MG63 (cell line): ENCODE results near the gene SARNP. TPM values are rescaled to one million over a fixed set of nuclear protein-coding genes. Genes with fewer than 3 reads are reported as not detected.

Source experiments
- DNase-seq: peaks from one replicate; pipeline ENCODE4 v3.0.0-alpha.2; 2020
- H3K27me3 ChIP-seq: fragments of 250-450 bp; sonication (Bioruptor Pico); 2 replicates; pipeline ENCODE4 v1.5.1; 2020; ENCODE audit warnings: mild to moderate bottlenecking, moderate library complexity
- H3K36me3 ChIP-seq: fragments of 250-450 bp; sonication (Bioruptor Pico); 2 replicates; pipeline ENCODE4 v1.5.1; 2020; ENCODE audit warnings: mild to moderate bottlenecking, moderate library complexity
- H3K4me3 ChIP-seq: fragments of 250-450 bp; sonication (Bioruptor Pico); 2 replicates; pipeline ENCODE4 v1.5.1; 2020; ENCODE audit warnings: mild to moderate bottlenecking, moderate library complexity
- H3K9me3 ChIP-seq: fragments of 250-450 bp; sonication (Bioruptor Pico); 2 replicates; pipeline ENCODE4 v1.5.1; 2020; ENCODE audit warnings: mild to moderate bottlenecking, moderate library complexity
- total RNA-seq: library from RNA; depleted of rRNA; stranded (reverse); fragments of >200 nt; shearing (Covaris generic); gene quantifications from 2 replicates; pipeline ENCODE4 v1.2.3, GENCODE V29; 2014; ENCODE audit warnings: low replicate concordance; rRNA removed

SARNP gene
- total RNA-seq, 1 experiment from 2014 or later = 142 TPM

DNA sequence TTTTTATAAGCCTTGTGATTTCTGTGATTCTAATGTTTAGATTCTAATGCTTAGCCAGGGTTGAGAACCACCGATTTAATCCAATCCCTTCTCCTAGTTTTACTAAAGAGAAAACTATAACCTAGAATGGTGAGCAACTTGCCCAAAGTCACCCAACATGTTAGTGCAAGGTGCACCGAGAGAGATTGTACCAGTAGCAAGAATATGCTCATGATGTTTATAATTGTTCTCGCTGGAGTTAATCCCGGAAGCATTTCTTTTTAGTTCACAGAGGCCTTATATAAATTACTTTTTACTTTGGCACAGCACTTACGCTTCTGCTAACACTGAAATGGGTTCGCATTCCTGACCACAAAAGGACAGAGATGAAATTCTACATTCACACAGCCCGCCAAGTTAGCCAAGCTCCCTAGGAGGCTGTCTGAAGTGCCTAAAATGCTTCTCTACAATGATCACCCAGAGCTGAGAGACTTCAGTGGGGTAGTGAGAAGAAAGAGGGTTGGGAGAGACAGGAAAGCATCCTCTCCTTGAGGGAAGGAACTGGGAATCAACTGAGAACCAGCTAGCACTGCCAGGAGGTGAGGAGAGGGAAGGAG, 102.3 kb downstream of the SARNP start:
- peak overlapping the region; percentile 53 for H3K4me3 ChIP-seq
- no peaks in the 10 kb centered on the region for H3K9me3 ChIP-seq
- no peak for DNase-seq
- H3K27me3 ChIP-seq = no peaks in the 10 kb centered on the region
- no peaks in the 10 kb centered on the region for H3K36me3 ChIP-seq

DNA sequence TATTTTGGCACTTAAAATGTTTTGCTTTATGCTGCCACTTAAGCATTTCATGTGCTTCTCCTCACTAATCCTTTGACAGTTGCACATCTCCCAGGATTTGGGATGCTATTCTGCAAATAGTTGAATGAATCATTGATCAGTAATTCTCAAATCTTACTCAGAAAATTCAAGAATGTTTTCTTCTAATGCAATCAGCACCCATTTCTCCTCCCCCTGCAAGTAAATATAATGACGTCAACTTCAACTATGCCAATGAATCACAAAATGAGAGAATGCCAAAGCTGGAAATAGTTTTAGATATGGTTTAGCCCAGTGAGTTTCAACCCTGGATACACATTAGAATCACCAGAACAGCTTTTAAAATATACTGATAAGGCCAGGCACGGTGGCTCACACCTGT, 103.8 kb downstream of the SARNP start:
- H3K27me3 ChIP-seq = no peaks in the 10 kb centered on the region
- H3K36me3 ChIP-seq = no peaks in the 10 kb centered on the region
- no peaks in the 10 kb centered on the region for H3K9me3 ChIP-seq
- no peak overlapping the region for H3K4me3 ChIP-seq
- no peak for DNase-seq

DNA sequence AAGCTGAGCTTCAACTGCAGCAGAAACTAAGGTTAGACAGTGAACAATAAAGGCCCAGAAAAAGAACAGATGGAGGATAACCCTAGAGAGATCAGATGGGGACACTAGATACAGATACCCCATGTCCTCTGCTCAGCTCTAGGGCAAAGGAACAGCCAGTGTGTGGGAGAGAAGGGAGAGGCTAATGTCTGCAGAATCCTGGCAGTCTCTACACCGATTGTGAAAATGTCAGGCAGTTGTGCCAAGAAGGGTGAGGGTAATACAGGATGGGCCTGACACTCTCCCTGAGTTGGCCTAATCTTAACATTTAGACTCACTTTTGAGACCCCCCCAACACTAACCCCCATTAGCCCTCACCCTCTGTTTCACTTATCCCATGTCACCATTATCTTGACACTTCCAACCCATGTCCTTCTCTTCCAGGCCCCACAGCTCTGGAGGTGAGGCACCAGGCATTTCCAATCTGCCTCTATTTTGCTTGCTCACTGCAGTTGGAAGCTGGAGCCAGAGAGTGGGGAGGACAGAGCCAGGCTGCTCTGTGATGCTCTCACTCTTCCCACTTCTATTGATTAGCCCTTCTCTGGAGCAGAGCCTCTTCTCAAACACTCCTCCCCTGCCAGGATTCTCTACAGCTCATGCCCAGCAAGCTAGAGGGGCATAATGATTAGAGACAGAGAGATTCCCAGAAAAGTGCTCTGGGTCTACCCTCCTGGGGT, 104.7 kb downstream of the SARNP start:
- Histone ChIP-seq H3K27me3 (no peaks in the 10 kb centered on the region), H3K36me3 (no peaks in the 10 kb centered on the region), H3K4me3 (no peak overlapping the region), H3K9me3 (no peaks in the 10 kb centered on the region)
- peak; percentile 40 for DNase-seq

DNA sequence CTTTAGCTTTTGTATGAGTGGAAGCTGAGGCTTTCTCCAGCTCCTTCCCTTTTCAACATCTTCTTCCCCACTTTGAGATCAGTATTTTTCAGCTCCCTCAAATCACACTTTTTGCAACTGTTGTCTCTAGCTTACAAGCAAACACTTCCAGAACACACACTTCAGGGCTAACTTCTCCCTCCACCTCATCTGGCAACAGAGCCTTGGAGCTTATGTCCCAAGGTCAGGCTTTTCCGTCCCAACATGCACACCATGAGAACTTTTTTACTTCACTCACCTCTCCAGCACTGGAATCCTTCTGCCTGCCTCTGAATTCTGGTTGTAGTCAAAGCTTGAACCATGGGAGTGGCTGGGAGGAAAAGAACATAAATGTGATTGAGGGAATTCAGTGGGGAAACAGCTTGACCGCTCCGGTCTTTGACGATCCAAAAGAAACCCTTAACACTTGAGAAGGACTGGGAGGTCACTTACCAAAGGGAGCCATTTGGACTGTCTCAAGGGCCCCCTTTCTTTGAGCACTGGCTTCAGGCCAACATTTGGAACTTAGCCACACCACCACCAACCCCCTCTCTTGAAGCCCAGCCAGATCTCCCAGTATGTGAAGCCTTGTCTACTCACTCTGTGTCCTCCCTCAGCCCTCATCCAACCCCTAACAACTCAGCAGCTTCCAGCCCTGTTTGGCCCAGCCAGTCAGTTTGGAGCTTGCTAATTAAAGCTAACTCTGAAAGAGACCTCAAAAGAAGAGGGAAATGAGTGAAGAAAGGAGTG, 105.6 kb downstream of the SARNP start:
- no peak for DNase-seq
- Histone ChIP-seq H3K9me3 (no peaks in the 10 kb centered on the region), H3K27me3 (no peaks in the 10 kb centered on the region), H3K36me3 (no peaks in the 10 kb centered on the region), H3K4me3 (no peak overlapping the region)

DNA sequence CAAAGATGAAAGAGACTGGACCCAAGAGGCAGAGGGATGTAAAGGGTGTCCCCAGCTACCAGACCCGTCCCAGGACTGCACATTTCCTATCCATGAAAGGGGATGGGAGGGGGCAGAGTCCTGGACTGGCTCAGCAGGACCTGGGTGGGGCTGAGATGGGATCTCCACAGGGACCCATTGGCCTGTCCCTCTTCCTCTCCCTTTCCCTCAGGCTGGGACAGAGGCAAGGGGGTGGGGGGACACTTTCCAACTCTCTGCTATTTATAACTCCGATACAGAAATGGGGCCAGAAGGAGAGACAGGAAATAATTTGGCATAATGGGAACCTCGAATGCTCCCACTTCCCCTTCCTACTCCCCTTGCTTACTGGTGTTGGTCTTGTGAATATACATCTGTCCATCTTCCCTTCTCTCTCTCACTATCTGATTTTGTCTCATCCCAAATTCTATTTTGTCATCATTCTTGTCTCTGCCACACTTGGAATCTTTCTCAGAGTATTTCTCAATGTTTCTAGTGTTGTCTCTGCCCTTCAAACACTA, 108.8 kb downstream of the SARNP start:
- DNase-seq = no peak
- H3K27me3 ChIP-seq = no peaks in the 10 kb centered on the region
- no peaks in the 10 kb centered on the region for H3K9me3 ChIP-seq
- no peaks in the 10 kb centered on the region for H3K36me3 ChIP-seq
- no peak overlapping the region for H3K4me3 ChIP-seq

DNA sequence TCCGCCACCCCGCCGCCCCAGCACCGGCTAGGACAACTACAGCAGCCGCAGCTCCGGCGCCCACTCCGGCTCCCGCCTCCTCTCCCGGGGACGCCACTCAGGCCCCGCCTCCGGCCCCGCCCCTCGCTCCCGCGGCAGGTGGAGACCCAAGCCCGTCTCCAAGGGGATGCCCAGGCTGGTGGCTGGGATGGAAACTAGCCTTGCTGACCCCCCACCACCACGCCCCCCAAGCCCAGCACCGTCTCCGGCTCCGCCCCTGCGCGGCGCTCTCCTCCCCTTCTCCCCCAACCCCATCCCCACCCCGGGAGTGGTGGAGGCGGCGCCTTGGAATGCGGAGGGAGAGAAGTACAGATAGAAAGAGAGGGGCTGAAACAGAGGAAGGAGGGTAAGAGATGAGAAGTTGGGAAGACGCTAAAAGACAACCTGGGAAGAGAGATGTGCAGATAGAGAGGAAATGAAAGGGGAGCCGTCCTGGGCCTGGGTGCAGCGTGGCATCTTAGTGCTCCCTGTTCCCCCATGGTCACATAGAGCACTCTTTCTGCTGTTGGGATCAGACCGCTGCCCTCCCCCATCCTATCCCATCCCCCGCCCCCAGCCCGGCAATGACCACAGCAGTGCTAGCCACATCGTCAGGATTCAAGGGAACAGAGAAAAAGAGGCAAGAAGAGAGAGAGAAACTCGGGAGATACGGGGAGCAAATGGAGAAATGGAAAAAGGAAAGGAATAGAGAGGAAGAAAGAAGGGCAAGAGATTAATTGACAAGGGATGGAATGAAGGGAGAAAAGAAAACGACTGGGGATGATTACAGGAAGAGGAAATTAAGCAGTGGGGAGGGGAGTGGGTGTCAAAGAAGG, 109.5 kb downstream of the SARNP start, which contains the start of gene ITGA7:
ITGA7 (minus strand) TSS at position 64 of the 854 bp plus-strand sequence. CDS start 222 bp downstream, outside the sequence.
- H3K9me3 ChIP-seq = no peaks in the 10 kb centered on the region
- H3K27me3 ChIP-seq = no peaks in the 10 kb centered on the region
- peak within 1 kb of the TSS; percentile 50 for H3K4me3 ChIP-seq
- DNase-seq = peak; percentile 68
- no peaks in the 10 kb centered on the region for H3K36me3 ChIP-seq

Other genes starting within 250 kb of the SARNP start
- not detected in 2 replicates for gene OR2AP1, start 245.3 kb downstream of the SARNP start, total RNA-seq
- gene OR10P1, start 180.8 kb downstream of the SARNP start, total RNA-seq = not detected in 2 replicates
- gene ITGA7, start 109.8 kb downstream of the SARNP start, total RNA-seq = 18.8 and 27.4 TPM in 2 replicates
- gene BLOC1S1, start 101.7 kb downstream of the SARNP start, total RNA-seq = 75.7 and 97.6 TPM in 2 replicates
- 3.1 and 5.0 TPM in 2 replicates for gene RDH5, start 97.3 kb downstream of the SARNP start, total RNA-seq
- gene CD63, start 88.7 kb downstream of the SARNP start, total RNA-seq = 1,474 and 1,678 TPM in 2 replicates
- gene GDF11, start 74.6 kb downstream of the SARNP start, total RNA-seq = 2.8 and 3.9 TPM in 2 replicates
- gene ORMDL2, start 317 bp upstream of the SARNP start, total RNA-seq = 8.0 and 12.0 TPM in 2 replicates
- gene DNAJC14, start 11.9 kb upstream of the SARNP start, total RNA-seq = 46.6 and 49.9 TPM in 2 replicates
- gene MMP19, start 25.2 kb upstream of the SARNP start, total RNA-seq = not detected in 2 replicates
- 34.6 and 42.6 TPM in 2 replicates for gene PYM1, start 110.2 kb upstream of the SARNP start, total RNA-seq
- gene DGKA, start 113.4 kb upstream of the SARNP start, total RNA-seq = 2.6 and 2.9 TPM in 2 replicates
- 2.0 TPM in 1 of 2 replicates, not detected in the other for gene PMEL, start 148.3 kb upstream of the SARNP start, total RNA-seq
- gene CDK2, start 149.1 kb upstream of the SARNP start, total RNA-seq = 40.9 and 41.8 TPM in 2 replicates
- 16.5 and 18.6 TPM in 2 replicates for gene RAB5B, start 156.4 kb upstream of the SARNP start, total RNA-seq
- 9.7 and 23.4 TPM in 2 replicates for gene SUOX, start 179.6 kb upstream of the SARNP start, total RNA-seq
- gene IKZF4, start 203.3 kb upstream of the SARNP start, total RNA-seq = 0.30 and 0.54 TPM in 2 replicates
- gene RPS26, start 224.2 kb upstream of the SARNP start, total RNA-seq = 313 and 847 TPM in 2 replicates